ENCODE results near the gene KMT5C.
A peak's percentile ranks its signal among the peaks of the same experiment; 100 is the strongest.

The KMT5C gene

GRCh38 chr19:55301459-55302317 lies 38.0 kb upstream of the KMT5C start:
- Histone ChIP-seq H3K4me1 (ENCODE audit: low read depth, poor library complexity, severe bottlenecking) (peaks cover 11% of the 10 kb centered on the region), H3K36me3 (ENCODE audit: insufficient read depth) (no peaks in the 10 kb centered on the region), H3K4me2 (peak overlapping the region; percentile 56; the same call in 1 of the 2 replicates), H3K79me2 (ENCODE audit: insufficient read depth, low read depth) (no peaks in the 10 kb centered on the region), H3K27me3 (ENCODE audit: insufficient read depth, low read depth) (no peaks in the 10 kb centered on the region), H3K4me3 (IDR thresholded peaks at IDR 0.05; ENCODE audit: insufficient read depth, low read depth, low read length) (no peak overlapping the region), H4K20me1 (ENCODE audit: insufficient read depth) (no peaks in the 10 kb centered on the region), H3K27ac (no peak overlapping the region), H3K9ac (peak overlapping the region; percentile 41), H2AFZ (ENCODE audit: low read depth) (peak overlapping the region; percentile 68)
- TF ChIP-seq CTCF (conservative IDR thresholded peaks at IDR 0.05; ENCODE audit: low read depth, low read length): peak; percentile 97

GRCh38 chr19:55302318-55302703 lies 37.4 kb upstream of the KMT5C start:
- Histone ChIP-seq H3K4me2 (peak overlapping the region; percentile 56; the same call in 1 of the 2 replicates), H3K36me3 (ENCODE audit: insufficient read depth) (no peaks in the 10 kb centered on the region), H4K20me1 (ENCODE audit: insufficient read depth) (no peaks in the 10 kb centered on the region), H3K9ac (peak overlapping the region; percentile 11; the same call in 1 of the 2 replicates), H3K4me1 (ENCODE audit: low read depth, poor library complexity, severe bottlenecking) (peaks cover 11% of the 10 kb centered on the region), H3K79me2 (ENCODE audit: insufficient read depth, low read depth) (no peaks in the 10 kb centered on the region), H3K27me3 (ENCODE audit: insufficient read depth, low read depth) (no peaks in the 10 kb centered on the region), H3K4me3 (IDR thresholded peaks at IDR 0.05; ENCODE audit: insufficient read depth, low read depth, low read length) (no peak overlapping the region), H3K27ac (no peak overlapping the region), H2AFZ (ENCODE audit: low read depth) (peak overlapping the region; percentile 68)
- TF ChIP-seq CTCF (conservative IDR thresholded peaks at IDR 0.05; ENCODE audit: low read depth, low read length): no peak

- H4K20me1 ChIP-seq (ENCODE audit: insufficient read depth): no peaks in the 10 kb centered on the region
- no peaks in the 10 kb centered on the region for H3K27me3 ChIP-seq (ENCODE audit: insufficient read depth, low read depth)
- TF ChIP-seq CTCF (conservative IDR thresholded peaks at IDR 0.05; ENCODE audit: low read depth, low read length): no peak
- no peak overlapping the region for H2AFZ ChIP-seq (ENCODE audit: low read depth)
- no peak overlapping the region for H3K4me2 ChIP-seq
- no peaks in the 10 kb centered on the region for H3K79me2 ChIP-seq (ENCODE audit: insufficient read depth, low read depth)
- peaks cover 11% of the 10 kb centered on the region for H3K4me1 ChIP-seq (ENCODE audit: low read depth, poor library complexity, severe bottlenecking)
- H3K27ac ChIP-seq: no peak overlapping the region
- H3K9ac ChIP-seq: no peak overlapping the region
- no peak overlapping the region for H3K4me3 ChIP-seq (IDR thresholded peaks at IDR 0.05; ENCODE audit: insufficient read depth, low read depth, low read length)
- H3K36me3 ChIP-seq (ENCODE audit: insufficient read depth): no peaks in the 10 kb centered on the region
Measured at GRCh38 chr19:55303477-55303876, 36.2 kb upstream of the KMT5C start.

- Histone ChIP-seq H2AFZ (ENCODE audit: low read depth) (no peak overlapping the region), H3K4me3 (IDR thresholded peaks at IDR 0.05; ENCODE audit: insufficient read depth, low read depth, low read length) (no peak overlapping the region), H3K4me1 (ENCODE audit: low read depth, poor library complexity, severe bottlenecking) (peaks cover 11% of the 10 kb centered on the region), H3K27ac (no peak overlapping the region), H3K79me2 (ENCODE audit: insufficient read depth, low read depth) (no peaks in the 10 kb centered on the region), H3K4me2 (no peak overlapping the region), H3K36me3 (ENCODE audit: insufficient read depth) (no peaks in the 10 kb centered on the region), H3K27me3 (ENCODE audit: insufficient read depth, low read depth) (no peaks in the 10 kb centered on the region), H4K20me1 (ENCODE audit: insufficient read depth) (no peaks in the 10 kb centered on the region), H3K9ac (no peak overlapping the region)
- TF ChIP-seq CTCF (conservative IDR thresholded peaks at IDR 0.05; ENCODE audit: low read depth, low read length): no peak
Measured at GRCh38 chr19:55304279-55304978, 35.2 kb upstream of the KMT5C start.

Measured in KMS-11 (cell line).